HepG2 (cell line): Measurements from ENCODE around the gene CTIF. TPM values are rescaled to one million over a fixed set of nuclear protein-coding genes. Genes with fewer than 3 reads are reported as not detected.

Experiments used
- CREB1 ChIP-seq, 2 experiments: fragments of 450-650 bp in 1 of 2; IDR thresholded peaks; 2 replicates each; pipeline ENCODE4 v1.6.1; 2016 to 2017; ENCODE audit warnings: control low read depth in 1 of 2, mild to moderate bottlenecking in 1 of 2, missing compliant biosample characterization in 1 of 2, missing genetic modification characterization in 1 of 2
- FOSL2 ChIP-seq: sonication (generic); formaldehyde crosslinking; IDR thresholded peaks from 2 replicates; pipeline ENCODE4 v1.4.0; 2020; ENCODE audit warnings: missing genetic modification reagents
- MAFF ChIP-seq: IDR thresholded peaks from 2 replicates; pipeline ENCODE4 v1.6.1; 2011; ENCODE audit warnings: low read depth, low read length, improper control_type of control experiment
- MED13 ChIP-seq: sonication (generic); formaldehyde crosslinking; IDR thresholded peaks from 2 replicates; pipeline ENCODE4 v1.5.0; 2020; ENCODE audit warnings: missing genetic modification reagents
- MTA1 ChIP-seq: sonication (generic); formaldehyde crosslinking; IDR thresholded peaks from 2 replicates; pipeline ENCODE4 v1.4.0; 2020; ENCODE audit warnings: missing genetic modification reagents, mild to moderate bottlenecking, borderline replicate concordance
- PAXIP1 ChIP-seq: sonication (generic); formaldehyde crosslinking; conservative IDR thresholded peaks from 2 replicates; pipeline ENCODE4 v1.4.0; 2020; ENCODE audit warnings: mild to moderate bottlenecking, missing genetic modification reagents, moderate library complexity
- SAP130 ChIP-seq: IDR thresholded peaks from 2 replicates; pipeline ENCODE4 v1.6.1; 2016; ENCODE audit warnings: low read depth
- SOX13 ChIP-seq, 3 experiments: fragments of 450-650 bp in 1 of 3; sonication (generic) in 1 of 3; formaldehyde crosslinking in 1 of 3; IDR thresholded peaks in 2 of 3; conservative IDR thresholded peaks in 1 of 3; 2 replicates each; pipeline versions ENCODE4 v1.5.0 to v1.6.1; 2016 to 2020; ENCODE audit warnings: antibody characterized with exemption in 1 of 3, mild to moderate bottlenecking in 1 of 3, missing compliant biosample characterization in 1 of 3, missing genetic modification reagents in 1 of 3, moderate library complexity in 1 of 3
- TEAD3 ChIP-seq: optimal IDR thresholded peaks from 2 replicates; pipeline ENCODE3; 2016; ENCODE audit warnings: borderline replicate concordance
- TFDP1 ChIP-seq: IDR thresholded peaks from 2 replicates; pipeline ENCODE4 v1.6.1; 2016; ENCODE audit warnings: missing compliant biosample characterization, missing genetic modification reagents, borderline replicate concordance
- ZFX ChIP-seq: sonication (generic); formaldehyde crosslinking; IDR thresholded peaks from 2 replicates; pipeline ENCODE4 v1.4.0; 2020; ENCODE audit warnings: mild to moderate bottlenecking, low read depth, missing genetic modification reagents, moderate library complexity
- ZNF230 ChIP-seq: sonication (generic); formaldehyde crosslinking; IDR thresholded peaks from 2 replicates; pipeline ENCODE4 v1.4.0; 2020; ENCODE audit warnings: mild to moderate bottlenecking, missing genetic modification reagents
- ZNF652 ChIP-seq: IDR thresholded peaks from 2 replicates; pipeline ENCODE4 v1.6.1; 2016; ENCODE audit warnings: low read depth, borderline replicate concordance
- polyA plus RNA-seq, 8 experiments: library from polyadenylated mRNA; depleted of rRNA in 3 of 8; stranded (reverse) in 7 of 8; unstranded in 1 of 8; fragments of >200 nt; fragmentation: Illumina TruSeq in 4 of 8; extraction: Trizol in 4 of 8; gene quantifications; 2 replicates each; pipeline versions ENCODE4 v1.2.1 to v1.2.3, GENCODE V29; 2011 to 2016; ENCODE audit warnings: low read depth in 4 of 8, missing spikeins in 1 of 8, mixed read lengths in 1 of 8; ENCODE audit not compliant: insufficient read depth in 1 of 8
- total RNA-seq, 5 experiments: library from RNA; depleted of rRNA; stranded (reverse); fragments of >200 nt; fragmentation: Illumina TruSeq; extraction: Trizol; gene quantifications; 2 replicates each; pipeline ENCODE4 v1.2.3, GENCODE V29; 2016; ENCODE audit warnings: low read depth in 1 of 5
- TF ChIP-seq, protein P1 (sequence below): IDR thresholded peaks from 2 replicates; pipeline ENCODE4 v1.6.1; 2016
- TF ChIP-seq, protein P2 (sequence below): IDR thresholded peaks from 2 replicates; pipeline ENCODE4 v1.4.0; 2020; ENCODE audit warnings: mild to moderate bottlenecking, missing genetic modification reagents
- TF ChIP-seq, protein P3 (sequence below): IDR thresholded peaks from 2 replicates; pipeline ENCODE4 v1.6.1; 2016; ENCODE audit warnings: mild to moderate bottlenecking, missing biosample characterization, missing genetic modification reagents

Gene CTIF
- total and polyA plus RNA-seq, 2 of the 13 experiments (the other 11 are each of a cell fraction or from before 2014, with no cell fraction given): 18.2 to 28.0 TPM

DNA sequence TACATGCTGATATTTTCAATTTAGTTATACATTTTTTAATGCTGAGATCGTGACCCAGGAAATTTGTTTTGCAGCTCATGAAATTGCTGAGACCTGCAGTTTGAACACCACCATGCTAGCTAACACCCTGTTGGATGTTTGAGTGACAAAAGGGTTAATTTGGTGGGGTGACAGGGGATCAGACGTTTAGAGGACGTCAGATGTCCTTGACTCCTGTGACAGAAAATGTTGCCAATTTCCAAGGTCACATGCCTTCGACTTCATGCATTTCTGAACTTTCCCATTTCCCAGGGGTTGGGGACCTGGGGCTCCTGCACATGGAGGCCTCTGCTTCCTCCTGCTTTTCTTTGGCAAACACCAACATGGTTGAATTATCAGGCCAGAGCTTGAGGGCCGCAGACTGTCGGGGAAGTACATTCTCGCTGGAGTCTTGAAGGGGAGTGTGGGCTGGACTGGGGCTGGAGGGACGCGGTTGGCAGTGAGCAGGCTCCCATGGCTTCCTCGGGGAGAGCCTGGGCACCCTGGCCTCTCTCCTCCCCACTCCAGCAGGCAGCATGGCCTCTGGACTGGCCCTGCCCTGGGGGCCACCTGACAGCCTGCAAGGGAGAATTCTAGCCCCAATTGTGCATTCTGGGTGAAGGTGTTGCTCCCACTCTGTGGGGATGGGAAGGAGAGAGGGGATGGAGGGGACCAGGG lies 73.1 kb downstream of the CTIF start (continued):
- peak; percentile 50 for TF ChIP-seq PAXIP1 (CRISPR knock-in tag)
- TF ChIP-seq ZNF230: no peak
- no peak for TF ChIP-seq CREB1 (IDR thresholded peaks at IDR 0.05)
- TF ChIP-seq CREB1 (CRISPR knock-in tag; IDR thresholded peaks at IDR 0.05): peak; percentile 34; the same call in 1 of the 2 replicates
- peak; percentile 94 for TF ChIP-seq ZNF652 (CRISPR knock-in tag)
- TF ChIP-seq TFDP1 (CRISPR knock-in tag): peak; percentile 25; the same call in 1 of the 2 replicates
- TF ChIP-seq, protein P1, sequence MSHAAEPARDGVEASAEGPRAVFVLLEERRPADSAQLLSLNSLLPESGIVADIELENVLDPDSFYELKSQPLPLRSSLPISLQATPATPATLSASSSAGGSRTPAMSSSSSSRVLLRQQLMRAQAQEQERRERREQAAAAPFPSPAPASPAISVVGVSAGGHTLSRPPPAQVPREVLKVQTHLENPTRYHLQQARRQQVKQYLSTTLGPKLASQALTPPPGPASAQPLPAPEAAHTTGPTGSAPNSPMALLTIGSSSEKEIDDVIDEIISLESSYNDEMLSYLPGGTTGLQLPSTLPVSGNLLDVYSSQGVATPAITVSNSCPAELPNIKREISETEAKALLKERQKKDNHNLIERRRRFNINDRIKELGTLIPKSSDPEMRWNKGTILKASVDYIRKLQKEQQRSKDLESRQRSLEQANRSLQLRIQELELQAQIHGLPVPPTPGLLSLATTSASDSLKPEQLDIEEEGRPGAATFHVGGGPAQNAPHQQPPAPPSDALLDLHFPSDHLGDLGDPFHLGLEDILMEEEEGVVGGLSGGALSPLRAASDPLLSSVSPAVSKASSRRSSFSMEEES (CRISPR knock-in tag): 0 out of 2 replicates have a peak, but pooled peaks have one; percentile 23
- TF ChIP-seq MTA1 (CRISPR knock-in tag): 0 out of 2 replicates have a peak, but pooled peaks have one; percentile 36
- TF ChIP-seq, protein P2, sequence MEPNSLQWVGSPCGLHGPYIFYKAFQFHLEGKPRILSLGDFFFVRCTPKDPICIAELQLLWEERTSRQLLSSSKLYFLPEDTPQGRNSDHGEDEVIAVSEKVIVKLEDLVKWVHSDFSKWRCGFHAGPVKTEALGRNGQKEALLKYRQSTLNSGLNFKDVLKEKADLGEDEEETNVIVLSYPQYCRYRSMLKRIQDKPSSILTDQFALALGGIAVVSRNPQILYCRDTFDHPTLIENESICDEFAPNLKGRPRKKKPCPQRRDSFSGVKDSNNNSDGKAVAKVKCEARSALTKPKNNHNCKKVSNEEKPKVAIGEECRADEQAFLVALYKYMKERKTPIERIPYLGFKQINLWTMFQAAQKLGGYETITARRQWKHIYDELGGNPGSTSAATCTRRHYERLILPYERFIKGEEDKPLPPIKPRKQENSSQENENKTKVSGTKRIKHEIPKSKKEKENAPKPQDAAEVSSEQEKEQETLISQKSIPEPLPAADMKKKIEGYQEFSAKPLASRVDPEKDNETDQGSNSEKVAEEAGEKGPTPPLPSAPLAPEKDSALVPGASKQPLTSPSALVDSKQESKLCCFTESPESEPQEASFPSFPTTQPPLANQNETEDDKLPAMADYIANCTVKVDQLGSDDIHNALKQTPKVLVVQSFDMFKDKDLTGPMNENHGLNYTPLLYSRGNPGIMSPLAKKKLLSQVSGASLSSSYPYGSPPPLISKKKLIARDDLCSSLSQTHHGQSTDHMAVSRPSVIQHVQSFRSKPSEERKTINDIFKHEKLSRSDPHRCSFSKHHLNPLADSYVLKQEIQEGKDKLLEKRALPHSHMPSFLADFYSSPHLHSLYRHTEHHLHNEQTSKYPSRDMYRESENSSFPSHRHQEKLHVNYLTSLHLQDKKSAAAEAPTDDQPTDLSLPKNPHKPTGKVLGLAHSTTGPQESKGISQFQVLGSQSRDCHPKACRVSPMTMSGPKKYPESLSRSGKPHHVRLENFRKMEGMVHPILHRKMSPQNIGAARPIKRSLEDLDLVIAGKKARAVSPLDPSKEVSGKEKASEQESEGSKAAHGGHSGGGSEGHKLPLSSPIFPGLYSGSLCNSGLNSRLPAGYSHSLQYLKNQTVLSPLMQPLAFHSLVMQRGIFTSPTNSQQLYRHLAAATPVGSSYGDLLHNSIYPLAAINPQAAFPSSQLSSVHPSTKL (CRISPR knock-in tag): peak; percentile 47; the same call in 1 of the 2 replicates
- TF ChIP-seq SOX13 (IDR thresholded peaks at IDR 0.05): no peak
- peak in 1 of 2 experiments; percentile 20; a peak in 1 of 4 replicates for TF ChIP-seq SOX13 (CRISPR knock-in tag; conservative IDR thresholded peaks at IDR 0.05 in 1 of 2, IDR thresholded peaks at IDR 0.05 in 1 of 2)
- TF ChIP-seq, protein P3, sequence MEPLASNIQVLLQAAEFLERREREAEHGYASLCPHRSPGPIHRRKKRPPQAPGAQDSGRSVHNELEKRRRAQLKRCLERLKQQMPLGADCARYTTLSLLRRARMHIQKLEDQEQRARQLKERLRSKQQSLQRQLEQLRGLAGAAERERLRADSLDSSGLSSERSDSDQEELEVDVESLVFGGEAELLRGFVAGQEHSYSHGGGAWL (CRISPR knock-in tag): no peak
- TF ChIP-seq MED13 (CRISPR knock-in tag): no peak
- TF ChIP-seq FOSL2: 0 out of 2 replicates have a peak, but pooled peaks have one; percentile 4
- TF ChIP-seq TEAD3: peak; percentile 33
- peak; percentile 43; the same call in 1 of the 2 replicates for TF ChIP-seq MAFF
- TF ChIP-seq ZFX (CRISPR knock-in tag): peak; percentile 43; the same call in 1 of the 2 replicates
- TF ChIP-seq SAP130: no peak
